GM12874 (cell line): ENCODE results near the gene CNTNAP2.
A peak's percentile ranks its signal among the peaks of the same experiment; 100 is the strongest.

Experiments
- TF ChIP-seq, protein P1 (sequence below): IDR thresholded peaks from 2 replicates; pipeline ENCODE4 v1.5.1; 2011; ENCODE audit warnings: low read depth, mild to moderate bottlenecking, control low read depth, low read length, moderate library complexity; ENCODE audit not compliant: insufficient read depth

CNTNAP2 gene

GRCh38 chr7:148286150-148286549 is 2169.5 kb downstream of the CNTNAP2 start:
- TF ChIP-seq, protein P1, sequence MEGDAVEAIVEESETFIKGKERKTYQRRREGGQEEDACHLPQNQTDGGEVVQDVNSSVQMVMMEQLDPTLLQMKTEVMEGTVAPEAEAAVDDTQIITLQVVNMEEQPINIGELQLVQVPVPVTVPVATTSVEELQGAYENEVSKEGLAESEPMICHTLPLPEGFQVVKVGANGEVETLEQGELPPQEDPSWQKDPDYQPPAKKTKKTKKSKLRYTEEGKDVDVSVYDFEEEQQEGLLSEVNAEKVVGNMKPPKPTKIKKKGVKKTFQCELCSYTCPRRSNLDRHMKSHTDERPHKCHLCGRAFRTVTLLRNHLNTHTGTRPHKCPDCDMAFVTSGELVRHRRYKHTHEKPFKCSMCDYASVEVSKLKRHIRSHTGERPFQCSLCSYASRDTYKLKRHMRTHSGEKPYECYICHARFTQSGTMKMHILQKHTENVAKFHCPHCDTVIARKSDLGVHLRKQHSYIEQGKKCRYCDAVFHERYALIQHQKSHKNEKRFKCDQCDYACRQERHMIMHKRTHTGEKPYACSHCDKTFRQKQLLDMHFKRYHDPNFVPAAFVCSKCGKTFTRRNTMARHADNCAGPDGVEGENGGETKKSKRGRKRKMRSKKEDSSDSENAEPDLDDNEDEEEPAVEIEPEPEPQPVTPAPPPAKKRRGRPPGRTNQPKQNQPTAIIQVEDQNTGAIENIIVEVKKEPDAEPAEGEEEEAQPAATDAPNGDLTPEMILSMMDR = no peak

GRCh38 chr7:148287538-148287937 is 2170.9 kb downstream of the CNTNAP2 start:
- TF ChIP-seq, protein P1 = no peak

- TF ChIP-seq, protein P1 = no peak
These were observed 2172.1 kb downstream of the CNTNAP2 start for GRCh38 chr7:148288592-148289151.

DNA sequence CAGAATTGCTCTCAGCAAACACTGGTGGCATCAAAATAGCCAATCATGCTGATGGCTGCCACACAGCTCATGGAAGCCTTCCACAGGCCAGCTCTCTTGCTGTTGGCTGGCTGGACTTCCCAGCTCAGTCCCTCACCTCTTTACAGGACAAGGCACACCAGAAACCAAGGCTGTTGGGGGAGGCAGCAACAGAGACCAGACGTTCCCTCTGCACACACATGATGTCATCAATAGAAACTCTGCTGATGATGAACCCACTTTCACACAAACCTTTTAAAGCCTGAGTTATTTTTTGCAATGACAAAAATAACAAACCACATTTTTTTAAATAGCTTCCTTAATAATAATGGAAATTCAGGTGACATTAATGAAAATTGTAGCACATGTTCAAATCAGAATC is 2173.0 kb downstream of the CNTNAP2 start:
- TF ChIP-seq, protein P1 = no peak

DNA sequence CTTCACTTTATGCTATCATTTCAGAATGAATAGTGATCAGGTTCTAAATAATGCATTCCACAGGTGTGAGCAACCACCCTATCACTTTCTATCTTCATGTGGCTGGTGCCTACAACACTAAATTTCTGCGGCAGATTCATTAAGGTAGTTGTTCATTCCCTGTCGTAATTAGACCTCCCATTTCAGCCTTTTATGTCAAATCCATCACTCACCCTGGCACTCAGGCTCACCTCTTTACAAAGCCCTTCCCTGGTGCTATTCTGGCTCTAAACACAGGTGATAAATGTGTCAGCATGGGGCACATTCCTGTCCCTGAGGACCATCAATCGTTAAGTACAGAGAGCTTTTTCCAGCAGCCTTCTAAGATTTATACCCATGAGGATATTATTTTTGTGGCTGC is 2173.9 kb downstream of the CNTNAP2 start:
- TF ChIP-seq, protein P1 = no peak

- TF ChIP-seq, protein P1 = no peak
These were observed 2175.2 kb downstream of the CNTNAP2 start for GRCh38 chr7:148291799-148292198.

DNA sequence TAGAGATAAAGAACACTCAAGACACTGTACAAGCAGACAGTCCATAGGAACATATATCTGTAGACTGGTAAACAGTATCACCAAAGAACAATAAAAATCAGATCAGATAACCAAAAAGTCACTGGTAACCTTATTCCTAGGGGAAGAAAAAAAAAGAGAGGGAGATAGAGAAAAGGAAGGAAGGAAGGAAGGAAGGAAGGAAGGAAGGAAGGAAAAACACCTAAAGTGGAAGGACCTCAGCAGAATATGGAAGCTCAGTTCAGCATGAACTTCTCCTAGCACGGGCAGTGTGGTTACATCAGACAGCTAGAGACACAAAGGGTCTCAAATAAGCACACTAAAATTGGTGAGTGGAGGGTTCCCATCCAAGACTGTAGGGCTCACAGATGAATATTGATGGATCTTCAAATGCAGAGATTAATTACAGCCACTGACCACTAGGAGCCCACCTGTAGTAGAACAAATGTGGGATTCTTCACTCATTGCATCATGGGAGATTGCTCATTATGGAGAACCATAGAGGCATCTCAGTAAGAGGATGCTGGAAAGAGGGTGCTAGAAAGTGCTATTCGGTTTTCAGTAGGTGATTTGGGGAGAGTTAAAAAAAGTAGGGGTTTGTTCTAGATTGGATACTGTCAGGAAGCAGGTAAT is 2180.5 kb downstream of the CNTNAP2 start:
- TF ChIP-seq, protein P1 = peak; percentile 12; the same call in 1 of the 2 replicates
